T-helper 17 cell (primary cell): ENCODE results near the gene RXRG. TPM values are rescaled to one million over a fixed set of nuclear protein-coding genes. Genes with fewer than 3 reads are reported as not detected.

Source experiments
- total RNA-seq, 4 donors: library from RNA in 2 of 4; stranded (reverse) in 2 of 4; gene quantifications; one replicate each; pipeline ENCODE4 v1.2.3 and lab custom pipeline; 2022 to 2026

RXRG gene
- total RNA-seq, 2 donors from 2014 or later, result not detected

Other genes starting within 250 kb of the RXRG start
- not detected for gene LMX1A, start 88.4 kb downstream of the RXRG start, total RNA-seq
- not detected for gene LRRC52, start 98.9 kb upstream of the RXRG start, total RNA-seq
- 10 to 100 TPM; 27.2 to 42.1 TPM for gene MGST3, start 186.1 kb upstream of the RXRG start, total RNA-seq